Endothelial cell of umbilical vein (primary cell): ENCODE measurements around the gene PLEKHA7. TPM values are rescaled to one million over a fixed set of nuclear protein-coding genes. Genes with fewer than 3 reads are reported as not detected.

ENCODE experiments used
- BruUV-seq: library from RNA; stranded (reverse); fragments of 400-500 nt; replicated peaks from 2 replicates; lab custom pipeline; 2021; lab: Mats Ljungman, UMichigan
- CTCF ChIA-PET: fragments of 300-600, 350-600 bp; sonication (Branson Sonifier 250); formaldehyde crosslinking; loops from one replicate; lab custom pipeline; 2021; ENCODE audit warnings: antibody characterized with exemption, inconsistent platforms; lab: Charles Lee
- POLR2A ChIA-PET: fragments of 300-600, 350-600 bp; sonication (Branson Sonifier 250); formaldehyde crosslinking; loops from one replicate; lab custom pipeline; 2021; ENCODE audit warnings: antibody characterized with exemption, inconsistent platforms; lab: Charles Lee
- DNase-seq: peaks from one replicate; pipeline ENCODE4 v3.0.0-alpha.2; 2011; ENCODE audit warnings: low read depth, low spot score
- FAIRE-seq: peaks from 2 replicates; lab custom pipeline; 2011; peaks lifted over from hg19 to GRCh38; lab: Jason Lieb, UNC
- H2AFZ ChIP-seq: 2 replicates; pipeline ENCODE4 v1.6.0; 2012; ENCODE audit warnings: low read depth, low read length, control low read depth, inconsistent platforms
- H3K27ac ChIP-seq: 2 replicates; pipeline ENCODE4 v1.5.1; 2011; ENCODE audit warnings: low read depth, mild to moderate bottlenecking, control low read depth, low read length, moderate library complexity; ENCODE audit not compliant: insufficient read depth
- H3K27me3 ChIP-seq, 2 experiments: 2 replicates each; pipeline versions ENCODE4 v1.6.0 to v1.6.1; 2011; ENCODE audit warnings: low read length in 2 of 2, mixed read lengths in 1 of 2; ENCODE audit not compliant: control insufficient read depth in 2 of 2, insufficient read depth in 2 of 2
- H3K36me3 ChIP-seq, 2 experiments: 2 replicates in 1 of 2; 3 replicates in 1 of 2; pipeline ENCODE4 v1.5.1; 2011; ENCODE audit warnings: low read length in 2 of 2, mild to moderate bottlenecking in 1 of 2, moderate library complexity in 1 of 2; ENCODE audit not compliant: control insufficient read depth in 2 of 2, insufficient read depth in 2 of 2; ENCODE audit errors: extremely low read depth in 1 of 2
- H3K4me1 ChIP-seq: 3 replicates; pipeline ENCODE4 v1.5.1; 2011; ENCODE audit warnings: mild to moderate bottlenecking, low read length; ENCODE audit not compliant: control insufficient read depth, insufficient read depth; ENCODE audit errors: extremely low read depth
- H3K4me2 ChIP-seq: 2 replicates; pipeline ENCODE4 v1.6.1; 2011; ENCODE audit warnings: low read length, control low read depth, mixed read lengths; ENCODE audit not compliant: insufficient read depth
- H3K4me3 ChIP-seq, 3 experiments: fragments of 200-600 bp in 1 of 3; sonication (generic), shearing (Covaris generic) in 1 of 3; replicated peaks in 1 of 3; 2 replicates each; pipeline ENCODE4 v1.5.1; 2011 to 2016; ENCODE audit warnings: control low read depth in 3 of 3, low read length in 3 of 3, mild to moderate bottlenecking in 2 of 3, inconsistent platforms in 1 of 3, low read depth in 1 of 3, moderate library complexity in 1 of 3; ENCODE audit not compliant: insufficient read depth in 1 of 3
- H3K79me2 ChIP-seq: 2 replicates; pipeline ENCODE4 v1.6.0; 2012; ENCODE audit warnings: low read length, inconsistent platforms; ENCODE audit not compliant: control insufficient read depth, insufficient read depth
- H3K9ac ChIP-seq: replicated peaks from 2 replicates; pipeline ENCODE3; 2011; ENCODE audit warnings: low read length, control low read depth; ENCODE audit not compliant: insufficient read depth; ENCODE audit errors: extremely low read depth
- H3K9me1 ChIP-seq: replicated peaks from 3 replicates; pipeline ENCODE4 v1.6.0; 2011; ENCODE audit warnings: mild to moderate bottlenecking, low read length; ENCODE audit not compliant: control insufficient read depth, insufficient read depth; ENCODE audit errors: extremely low read depth
- H3K9me3 ChIP-seq: replicated peaks from 2 replicates; pipeline ENCODE4 v1.5.1; 2012; ENCODE audit warnings: low read length, inconsistent platforms; ENCODE audit not compliant: control insufficient read depth, insufficient read depth
- H4K20me1 ChIP-seq: replicated peaks from 2 replicates; pipeline ENCODE3; 2011; ENCODE audit warnings: mild to moderate bottlenecking, low read length; ENCODE audit not compliant: control insufficient read depth, insufficient read depth; ENCODE audit errors: extremely low read depth
- CTCF ChIP-seq, 2 donors: IDR thresholded peaks; 1 replicate in 1 of 2; 2 replicates in 1 of 2; pipeline ENCODE4 v1.5.1; 2011; ENCODE audit warnings: low read length in 2 of 2, mild to moderate bottlenecking in 2 of 2, moderate library complexity in 2 of 2, control low read depth in 1 of 2, inconsistent platforms in 1 of 2, low read depth in 1 of 2; ENCODE audit not compliant: insufficient read depth in 1 of 2; ENCODE audit errors: extremely low read depth in 1 of 2
- EZH2 ChIP-seq: IDR thresholded peaks from 2 replicates; pipeline ENCODE4 v1.6.1; 2012; ENCODE audit warnings: borderline replicate concordance, low read depth, mild to moderate bottlenecking, moderate library complexity, low read length, inconsistent platforms; ENCODE audit not compliant: severe bottlenecking
- FOS ChIP-seq: IDR thresholded peaks from 2 replicates; pipeline ENCODE4 v1.6.1; 2011; ENCODE audit warnings: mild to moderate bottlenecking, low read length, moderate library complexity, borderline replicate concordance; ENCODE audit not compliant: insufficient read depth
- GATA2 ChIP-seq: IDR thresholded peaks from 2 replicates; pipeline ENCODE4 v1.7.0; 2011; ENCODE audit warnings: low read depth, mild to moderate bottlenecking, moderate library complexity, mixed read lengths, low read length; ENCODE audit not compliant: insufficient read length, insufficient read depth
- JUN ChIP-seq: IDR thresholded peaks from 2 replicates; pipeline ENCODE4 v1.6.1; 2011; ENCODE audit warnings: borderline replicate concordance, low read depth; ENCODE audit not compliant: insufficient read length, insufficient read depth
- MAX ChIP-seq: IDR thresholded peaks from 2 replicates; pipeline ENCODE4 v1.6.1; 2011; ENCODE audit not compliant: insufficient read depth, insufficient read length
- MYC ChIP-seq: IDR thresholded peaks from one replicate; pipeline ENCODE4 v1.6.1; 2011; ENCODE audit warnings: mild to moderate bottlenecking, low read depth, low read length
- POLR2A ChIP-seq: IDR thresholded peaks from 2 replicates; pipeline ENCODE4 v1.6.1; 2012; ENCODE audit warnings: low read depth, mild to moderate bottlenecking, control low read depth, low read length
- POLR2AphosphoS5 ChIP-seq: IDR thresholded peaks from 2 replicates; pipeline ENCODE4 v1.6.1; 2012; ENCODE audit warnings: low read depth, mild to moderate bottlenecking, control low read depth, low read length, moderate library complexity; ENCODE audit not compliant: insufficient read depth
- dilution Hi-C: fragments of 300-500 bp; cut with MboI; formaldehyde crosslinking; loops from one replicate; pipeline ENCODE4 v1.15.0; 2019; ENCODE audit warnings: low sequenced_read_pairs; ENCODE audit not compliant: extremely low pct_ligation_motif_present
- intact Hi-C: fragments of 100-400 bp; cut with micrococcal nuclease; formaldehyde crosslinking; loops from one replicate; pipeline ENCODE4 v1.10.0; 2022
- polyA plus RNA-seq, 4 experiments: library from polyadenylated mRNA; depleted of rRNA in 3 of 4; stranded (reverse) in 3 of 4; unstranded in 1 of 4; fragments of >200 nt; gene quantifications; 2 replicates each; pipeline versions ENCODE4 v1.2.1 to v1.2.3, GENCODE V29; 2011 to 2012; ENCODE audit warnings: missing spikeins in 1 of 4
- total RNA-seq: library from RNA; stranded (reverse); gene quantifications from 2 replicates; pipeline ENCODE4 v1.2.3, GENCODE V29; 2021

The PLEKHA7 gene
- total and polyA plus RNA-seq, 2 donors (not counting 3 experiments of a cell fraction or from before 2014, with no cell fraction given): 1.7 to 3.8 TPM

- Histone ChIP-seq H3K79me2 (no peaks in the 10 kb centered on the region), H3K4me2 (no peak overlapping the region), H4K20me1 (no peaks in the 10 kb centered on the region), H3K4me1 (peaks cover 6% of the 10 kb centered on the region), H3K36me3 (no peaks in the 10 kb centered on the region), H2AFZ (no peak overlapping the region), H3K9me1 (no peaks in the 10 kb centered on the region), H3K27ac (no peak overlapping the region), H3K9me3 (no peaks in the 10 kb centered on the region), H3K27me3 (no peaks in the 10 kb centered on the region), H3K9ac (no peak overlapping the region), H3K4me3 (no peak overlapping the region)
- BruUV-seq: no TSS peak
- POLR2A ChIA-PET: no interaction called here
- TF ChIP-seq POLR2A (no peak), MAX (no peak), EZH2 (no peak), CTCF (IDR thresholded peaks at IDR 0.05; ENCODE audit: extremely low read depth in 1 of 2, insufficient read depth in 1 of 2, low read depth in 1 of 2, low read length in 2 of 2) (no peak), POLR2AphosphoS5 (no peak), JUN (no peak), FOS (no peak), MYC (no peak), GATA2 (no peak)
- intact Hi-C loops: no loop called here
- FAIRE-seq: no peak
- dilution Hi-C loops: no loop called here
- CTCF ChIA-PET: interaction anchor here (1.0 to 3.1 kb wide), 5 partner anchors 7 to 21 kb away, joined by 3 to 17 read pairs (median 5); no protein-coding TSS in a partner anchor
- no peak for DNase-seq
These were observed 214.3 kb downstream of the PLEKHA7 start for GRCh38 chr11:16799890-16800289.
